ENCODE measurements around the gene TPPP2. TPM values are rescaled to one million over a fixed set of nuclear protein-coding genes. Genes with fewer than 3 reads are reported as not detected.

The TPPP2 gene
- total RNA-seq, 1 experiment from 2014 or later, result 0.35 TPM

GRCh38 chr14:21015312-21015711 is 14.7 kb upstream of the TPPP2 start (continued):
- TF ChIP-seq GTF2I (CRISPR knock-in tag; conservative IDR thresholded peaks at IDR 0.05) (no peak), E2F4 (CRISPR knock-in tag; IDR thresholded peaks at IDR 0.05; ENCODE audit: borderline replicate concordance, low read depth) (no peak), ZNF425 (CRISPR knock-in tag; conservative IDR thresholded peaks at IDR 0.05) (no peak), CBFB (CRISPR knock-in tag; IDR thresholded peaks at IDR 0.05; ENCODE audit: low read depth) (no peak), ETV6 (CRISPR knock-in tag; IDR thresholded peaks at IDR 0.05) (no peak)

GRCh38 chr14:21016413-21017190 is 13.4 kb upstream of the TPPP2 start:
- TF ChIP-seq SP1 (CRISPR knock-in tag; conservative IDR thresholded peaks at IDR 0.05) (no peak), ATF3 (CRISPR knock-in tag; conservative IDR thresholded peaks at IDR 0.05) (no peak), IRF1 (CRISPR knock-in tag; IDR thresholded peaks at IDR 0.05) (no peak), ETV6 (CRISPR knock-in tag; IDR thresholded peaks at IDR 0.05) (no peak)
- Mint-ChIP-seq H3K9me3 (no peaks in the 10 kb centered on the region), H3K4me1 (peaks cover 12% of the 10 kb centered on the region), H3K36me3 (peaks cover 5% of the 10 kb centered on the region; the same call in 1 of the 2 replicates), H3K27me3 (ENCODE audit: low read depth) (peaks cover 3% of the 10 kb centered on the region), H3K4me3 (no peak overlapping the region), H3K27ac (no peak overlapping the region)
- ATAC-seq (no peak), DNase-seq (ENCODE audit: low spot score) (no peak)
- ChIA-PET POLR2A (interaction anchor here (2.3 kb wide), 1 partner anchor 23 kb away, joined by 26 read pairs; no protein-coding TSS in a partner anchor), CTCF (interaction anchor here (2.4 to 9.1 kb wide), 8 partner anchors 17 to 159 kb away, joined by 5 to 670 read pairs (median 82); partner anchors contain the start of genes ARHGEF40, RNASE7, RNASE8 and SLC39A2)

GRCh38 chr14:21017528-21018245 is 12.3 kb upstream of the TPPP2 start:
- POLR2A ChIA-PET, result no interaction called here
- no peak for TF ChIP-seq ZNF423 (CRISPR knock-in tag; IDR thresholded peaks at IDR 0.05)
- TF ChIP-seq IRF2 (CRISPR knock-in tag; IDR thresholded peaks at IDR 0.05; ENCODE audit: borderline replicate concordance, low read depth), result no peak
- no peak for TF ChIP-seq PRRX2 (CRISPR knock-in tag; IDR thresholded peaks at IDR 0.05)
- TF ChIP-seq ERG (CRISPR knock-in tag; IDR thresholded peaks at IDR 0.05), result no peak
- TF ChIP-seq NR2C2 (CRISPR knock-in tag; IDR thresholded peaks at IDR 0.05), result no peak
- TF ChIP-seq ETV6 (CRISPR knock-in tag; IDR thresholded peaks at IDR 0.05), result no peak
- no peak for TF ChIP-seq CREM (CRISPR knock-in tag; IDR thresholded peaks at IDR 0.05)
- no peak for TF ChIP-seq ZMAT4 (CRISPR knock-in tag; IDR thresholded peaks at IDR 0.05)
- no peak for TF ChIP-seq IRF1 (CRISPR knock-in tag; IDR thresholded peaks at IDR 0.05)

More at GRCh38 chr14:21017528-21018245, 12.3 kb upstream of the TPPP2 start:
- DNase-seq (ENCODE audit: low spot score), result no peak
- Mint-ChIP-seq H3K27ac (no peak overlapping the region), H3K36me3 (peaks cover 6% of the 10 kb centered on the region; the same call in 1 of the 2 replicates), H3K4me1 (peaks cover 17% of the 10 kb centered on the region), H3K9me3 (no peaks in the 10 kb centered on the region), H3K4me3 (no peak overlapping the region), H3K27me3 (ENCODE audit: low read depth) (peaks cover 8% of the 10 kb centered on the region)
- CTCF ChIA-PET, result interaction anchor here (0.9 to 9.1 kb wide), 5 partner anchors 17 to 72 kb away, joined by 3 to 670 read pairs (median 5); partner anchors contain the start of genes RNASE7 and SLC39A2
- ATAC-seq, result no peak
